Occipital lobe (tissue), 3 donors: ENCODE data around the gene XRN1. TPM values are rescaled to one million over a fixed set of nuclear protein-coding genes. Genes with fewer than 3 reads are reported as not detected.
A peak's percentile ranks its signal among the peaks of the same experiment; 100 is the strongest.

Experiments
- DNase-seq: peaks from one replicate; lab custom pipeline; 2025; lab: John Stamatoyannopoulos, UW
- small RNA-seq: library from RNA; depleted of rRNA; stranded (forward); fragments of <200 nt; gene quantifications from one replicate; pipeline ENCODE3, GENCODE V24; 2014
- total RNA-seq: library from RNA; depleted of rRNA; stranded (reverse); fragments of >200 nt; gene quantifications from one replicate; pipeline ENCODE4 v1.2.3, GENCODE V29; 2014

The XRN1 gene
- total RNA-seq, 1 donor from 2014 or later, result 98.9 TPM

DNA sequence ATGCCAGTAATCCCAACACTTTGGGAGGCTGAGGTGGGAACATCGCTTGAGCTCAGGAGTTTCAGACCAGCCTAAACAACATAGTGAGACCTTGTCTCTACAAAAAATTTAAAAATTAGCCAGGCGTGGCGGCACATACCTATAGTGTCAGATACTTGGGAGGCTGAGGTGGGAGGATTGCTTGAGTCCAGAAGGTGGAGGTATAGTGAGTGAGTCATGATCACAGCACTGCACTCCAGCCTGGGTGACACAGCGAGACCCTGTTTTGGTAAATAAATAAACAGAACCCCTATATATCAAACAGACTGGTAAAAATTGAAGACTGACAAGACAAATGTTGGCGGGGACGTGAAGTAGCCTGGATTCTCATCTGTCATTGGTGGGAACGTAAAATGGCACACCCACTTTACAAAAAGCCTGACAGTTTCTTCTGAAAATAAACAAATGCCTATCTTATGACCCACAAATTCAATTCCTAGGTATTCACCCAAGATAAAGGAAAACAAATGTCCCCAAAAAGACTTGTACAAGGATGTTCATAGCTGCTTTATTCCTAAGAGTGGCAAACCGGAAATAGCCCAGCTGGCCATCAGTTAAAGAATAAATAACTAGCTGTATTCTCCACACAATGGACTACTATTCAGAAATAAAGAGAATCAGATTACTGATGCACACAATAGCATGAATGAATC lies 175.5 kb downstream of the XRN1 start:
- peak; percentile 2 for DNase-seq

DNA sequence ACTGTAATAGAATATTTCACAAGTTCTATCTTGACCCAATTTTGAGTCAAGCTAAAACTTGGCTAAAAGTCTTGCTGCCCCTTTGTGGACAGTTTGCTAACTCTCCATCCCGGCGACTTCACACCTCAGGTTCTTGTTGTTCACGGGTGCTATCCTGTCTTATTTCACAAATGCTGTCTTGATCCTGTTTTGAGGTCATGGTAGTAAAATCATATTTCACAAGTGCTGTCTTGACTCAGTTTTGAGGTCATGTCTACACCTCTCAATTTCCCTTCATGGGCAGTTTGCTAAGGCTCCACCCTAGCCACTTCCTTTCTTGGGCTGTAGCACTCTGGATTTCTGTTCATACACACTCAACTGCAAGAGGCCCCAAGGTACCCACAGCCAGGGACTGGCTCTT lies 177.4 kb downstream of the XRN1 start:
- no peak for DNase-seq

DNA sequence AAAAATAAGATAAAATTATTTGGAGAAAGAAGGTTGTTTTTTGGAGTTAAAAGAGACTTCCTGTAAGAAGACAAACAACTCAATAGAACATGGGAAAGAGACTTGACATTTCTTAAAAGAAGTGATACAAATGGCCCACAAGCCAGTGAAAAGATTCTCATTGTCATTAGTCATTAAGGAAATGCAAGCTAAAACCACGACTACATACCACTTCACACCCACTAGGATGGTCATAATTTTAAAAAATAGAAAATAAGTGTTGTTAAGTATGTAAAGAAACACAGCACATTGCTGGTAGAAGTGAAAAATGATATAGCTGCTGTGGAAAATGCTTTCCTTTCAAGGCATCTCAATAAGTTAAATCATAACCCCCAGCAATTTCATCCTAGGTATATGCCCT lies 178.1 kb downstream of the XRN1 start:
- no peak for DNase-seq

DNA sequence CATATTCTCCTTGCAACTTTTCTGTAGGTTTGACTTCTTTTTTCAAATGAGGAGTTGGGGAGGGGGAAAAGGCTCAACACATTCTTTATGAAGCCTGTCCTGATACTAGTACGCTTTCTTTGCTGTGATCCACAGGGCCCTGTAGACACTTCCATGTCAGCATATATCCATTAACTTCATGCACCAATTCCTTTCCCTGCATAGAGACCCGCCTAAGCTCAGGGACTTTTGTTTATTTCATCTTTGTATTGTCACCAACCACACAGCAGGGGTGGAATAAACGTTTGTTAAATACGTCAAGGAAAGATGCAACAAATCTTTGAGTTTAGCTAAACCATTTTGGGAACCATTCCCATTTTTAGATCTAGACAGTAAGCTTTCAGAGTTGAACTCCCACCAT lies 179.4 kb downstream of the XRN1 start:
- no peak for DNase-seq

DNA sequence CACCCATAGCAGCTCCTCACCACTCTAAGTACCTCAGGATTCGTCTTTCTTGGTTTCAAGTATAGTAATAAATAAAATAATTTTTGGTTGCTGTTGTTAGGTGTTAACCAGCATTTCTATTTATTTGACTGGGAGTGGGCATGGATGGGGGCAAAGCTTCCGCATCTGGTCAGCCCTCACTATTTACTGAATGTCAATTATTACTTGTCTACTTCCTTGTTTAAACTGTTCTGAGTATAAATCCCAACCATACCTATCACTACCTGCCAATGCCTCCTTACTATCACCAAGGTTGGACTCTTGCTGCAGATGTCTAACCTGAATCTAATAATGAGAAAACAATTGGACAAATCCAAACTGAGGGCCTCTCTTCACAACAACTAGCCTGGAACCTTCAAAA lies 180.6 kb downstream of the XRN1 start:
- DNase-seq, result no peak

DNA sequence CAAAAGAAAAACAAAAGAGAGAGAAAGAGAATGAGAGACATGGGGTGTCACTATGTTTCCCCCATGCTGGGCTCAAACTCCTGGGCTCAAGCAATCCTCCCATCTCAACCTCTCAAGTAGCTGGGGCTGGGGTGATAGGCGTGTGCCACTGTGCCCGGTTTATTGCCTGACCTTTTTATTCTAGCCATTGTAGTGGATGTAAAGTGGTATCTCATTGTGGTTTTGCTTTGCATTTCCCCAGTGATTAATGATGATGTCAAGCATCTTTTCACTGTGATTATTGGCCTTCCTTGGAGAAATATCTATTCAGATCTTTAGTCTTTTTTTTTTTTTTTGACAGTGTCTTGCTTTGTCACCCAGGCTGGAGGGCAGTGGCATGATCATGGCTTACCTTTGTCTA lies 184.7 kb downstream of the XRN1 start:
- DNase-seq, result no peak

DNA sequence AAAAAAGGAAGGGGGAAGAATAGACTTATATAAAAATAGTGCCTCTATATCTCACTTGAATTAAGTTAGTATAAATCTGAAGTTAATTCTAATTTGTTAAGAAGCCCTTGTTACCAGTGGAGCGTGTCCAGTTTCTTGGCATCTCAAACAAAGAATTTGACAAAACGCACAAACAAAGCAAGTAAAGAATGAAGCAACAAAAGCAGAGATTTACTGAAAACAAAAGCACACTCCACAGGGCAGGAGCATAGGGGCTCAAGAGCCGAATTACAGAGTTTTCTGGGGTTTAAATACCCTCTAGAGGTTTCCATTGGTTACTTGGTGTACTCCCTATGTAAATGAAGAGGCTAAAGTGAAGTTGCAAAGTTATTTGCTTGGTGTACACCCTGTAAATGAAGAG lies 188.5 kb downstream of the XRN1 start:
- DNase-seq, result no peak

DNA sequence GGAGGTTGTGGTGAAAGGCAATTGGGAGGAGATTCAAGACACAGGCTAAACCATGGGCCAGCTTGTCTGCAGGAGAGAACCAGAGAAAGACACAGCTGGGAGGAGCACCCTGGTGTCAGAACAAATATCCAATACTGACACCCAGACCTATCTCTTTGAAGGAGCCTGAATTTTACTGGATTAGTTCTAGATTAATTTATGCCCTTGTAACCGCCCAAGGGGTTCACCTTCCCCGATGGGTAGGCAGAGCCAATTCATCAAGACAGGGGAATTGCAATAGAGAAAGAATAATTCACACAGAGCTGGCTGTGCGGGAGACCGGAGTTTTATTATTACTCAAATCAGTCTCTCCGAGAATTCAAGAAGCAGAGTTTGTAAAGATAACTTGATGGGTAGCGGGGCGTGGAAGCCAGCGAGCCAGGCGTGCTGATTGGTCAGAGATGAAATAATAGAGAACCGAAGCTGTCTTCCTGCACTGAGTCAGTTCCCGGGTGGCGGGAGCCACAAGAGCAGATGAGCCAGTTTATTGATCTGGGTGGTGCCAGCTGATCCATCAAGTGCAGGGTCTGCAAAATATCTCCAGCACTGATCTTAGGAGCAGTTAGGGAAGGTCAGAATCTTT lies 191.0 kb downstream of the XRN1 start:
- no peak for DNase-seq

Small RNAs within 50 kb of the gene (small RNA-seq; reads per million reads assigned to genes)
- gene RNU1-100P, result not detected
- gene RNU6-1294P, result not detected

Other genes with a start within 250 kb of the XRN1 start
- gene GK5, start 222.5 kb downstream of the XRN1 start, total RNA-seq, result 20.6 TPM
- 39.1 TPM for gene ATR, start 130.7 kb upstream of the XRN1 start, total RNA-seq
- 3.1 TPM for gene PLS1, start 148.4 kb upstream of the XRN1 start, total RNA-seq